Raji (cell line): Measurements from ENCODE around the gene STIM1.

Source experiments
- POLR2A ChIP-seq: IDR thresholded peaks from 2 replicates; pipeline ENCODE4 v1.6.1; 2011; ENCODE audit warnings: low read depth, low read length, control low read depth; ENCODE audit not compliant: insufficient read depth

The STIM1 gene

GRCh38 chr11:3955299-3955665 is 99.8 kb downstream of the STIM1 start:
- TF ChIP-seq POLR2A, result no peak

DNA sequence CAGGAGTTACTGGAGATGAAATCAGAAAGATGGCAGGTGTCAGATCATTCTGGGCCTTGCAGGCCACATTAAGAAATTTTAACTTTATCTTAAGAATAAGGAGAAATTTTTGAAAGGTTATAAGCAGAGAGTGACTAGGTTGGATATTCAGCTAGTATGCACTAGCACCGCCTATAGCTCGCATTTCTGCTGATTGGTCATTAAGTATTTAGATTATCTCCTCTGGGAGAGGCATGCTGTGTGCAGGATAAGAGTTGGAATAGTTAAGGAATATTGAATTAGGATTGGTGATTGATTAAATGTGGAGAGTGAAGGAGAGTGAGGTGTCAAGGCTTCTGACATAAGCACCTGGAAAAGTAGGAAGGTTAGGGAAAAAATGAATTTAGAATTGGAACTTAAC is 100.6 kb downstream of the STIM1 start:
- no peak for TF ChIP-seq POLR2A

DNA sequence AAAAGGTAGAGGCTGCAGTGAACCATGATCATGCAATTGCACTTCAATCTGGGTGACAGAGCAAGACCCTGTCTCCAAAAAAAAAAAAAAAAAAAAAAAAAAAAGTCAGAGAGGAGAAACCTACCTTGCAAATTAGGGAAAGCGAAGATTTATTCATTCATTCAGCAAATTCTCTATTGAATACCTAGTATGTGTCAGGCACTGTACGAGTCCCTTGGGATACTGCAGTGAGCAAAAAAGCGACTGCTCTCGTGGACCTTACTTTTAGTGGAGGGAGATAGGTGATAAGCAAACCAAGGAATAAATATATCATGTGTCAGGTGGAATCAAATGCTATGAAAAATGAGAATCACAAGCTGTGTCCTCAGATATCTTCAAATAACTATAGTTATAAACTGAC is 101.3 kb downstream of the STIM1 start:
- no peak for TF ChIP-seq POLR2A

DNA sequence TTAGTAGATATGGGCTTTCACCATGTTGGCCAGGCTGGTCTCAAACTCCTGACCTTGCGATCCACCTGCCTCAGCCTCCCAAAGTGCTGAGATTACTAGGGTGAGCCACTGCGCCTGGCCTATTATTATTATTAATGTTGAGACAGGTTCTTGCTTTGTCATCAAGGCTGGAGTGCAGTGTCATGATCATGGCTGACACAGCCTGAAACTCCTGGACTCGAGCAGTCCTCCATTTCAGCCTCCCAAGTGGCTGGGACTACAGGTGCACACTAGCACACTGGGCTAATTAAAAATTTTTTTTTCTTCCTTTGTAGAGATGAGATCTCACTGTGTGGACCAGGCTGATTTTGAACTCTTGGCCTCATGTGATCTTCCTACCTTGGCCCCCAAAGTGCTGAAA is 102.0 kb downstream of the STIM1 start:
- TF ChIP-seq POLR2A, result no peak

DNA sequence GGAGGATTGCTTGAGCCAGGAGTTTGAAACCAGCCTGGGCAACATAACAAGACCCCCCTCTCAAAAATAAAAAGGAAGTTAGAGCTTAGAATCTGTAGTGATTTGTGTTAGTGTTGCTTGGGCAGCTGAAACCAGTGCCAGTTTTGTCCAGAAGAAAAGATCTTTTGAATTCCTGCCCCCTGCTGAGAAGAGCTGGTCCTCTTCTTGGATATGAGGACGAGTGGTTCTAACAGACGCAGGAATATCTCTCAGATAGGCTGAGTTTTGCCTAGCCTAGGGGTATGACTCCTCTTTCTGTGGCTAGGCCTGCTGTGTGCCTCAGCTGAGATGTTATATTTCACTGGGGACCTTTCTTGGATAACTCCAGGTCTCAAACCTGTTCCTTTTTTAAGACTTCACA is 102.8 kb downstream of the STIM1 start:
- no peak for TF ChIP-seq POLR2A

DNA sequence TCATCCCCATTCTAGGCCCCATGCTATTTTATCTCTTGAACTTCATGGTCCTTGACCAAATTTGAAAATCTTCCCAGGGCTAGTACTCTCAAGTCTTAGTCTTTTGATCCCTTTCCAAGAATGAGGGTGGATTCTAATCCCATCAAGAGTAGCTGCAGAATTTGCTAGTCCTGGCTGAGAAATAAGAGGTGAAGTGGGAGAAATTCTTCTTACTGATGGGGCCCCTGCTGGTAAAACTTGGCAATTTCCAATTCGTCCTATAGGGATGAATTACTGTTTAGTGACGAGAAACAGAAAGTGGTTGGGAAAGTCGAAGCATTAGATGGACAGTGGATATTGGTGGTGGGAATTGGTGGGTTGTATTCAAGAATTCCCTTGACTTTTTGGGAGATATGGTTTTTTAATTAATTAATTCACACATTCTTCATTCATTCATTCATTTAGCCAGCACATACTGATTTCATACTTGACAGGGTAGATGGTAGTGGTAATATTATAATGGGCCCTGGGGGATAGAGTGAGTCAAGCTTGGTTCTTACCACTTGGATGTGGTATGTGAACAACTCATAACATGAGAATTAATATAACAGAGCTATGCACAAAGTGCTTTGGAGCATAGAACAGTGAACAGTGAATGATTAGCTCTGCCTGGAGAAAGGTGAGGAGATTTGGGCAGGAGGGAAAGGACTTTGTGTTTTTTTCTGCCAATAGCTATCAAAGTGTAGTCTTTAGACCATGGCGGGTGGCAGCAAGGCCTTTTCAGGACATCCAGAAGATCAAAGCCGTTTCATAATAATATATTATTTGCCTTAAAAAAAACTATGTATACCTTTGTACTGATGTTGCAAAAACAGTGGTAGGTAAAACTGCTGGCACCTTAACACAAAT is 103.8 kb downstream of the STIM1 start:
- TF ChIP-seq POLR2A, result no peak

GRCh38 chr11:3959903-3960265 is 104.4 kb downstream of the STIM1 start:
- TF ChIP-seq POLR2A, result no peak

- TF ChIP-seq POLR2A, result no peak
Observed at GRCh38 chr11:3962406-3962840, 107.0 kb downstream of the STIM1 start.

- TF ChIP-seq POLR2A, result no peak
Observed at GRCh38 chr11:3964056-3964455, 108.6 kb downstream of the STIM1 start.

DNA sequence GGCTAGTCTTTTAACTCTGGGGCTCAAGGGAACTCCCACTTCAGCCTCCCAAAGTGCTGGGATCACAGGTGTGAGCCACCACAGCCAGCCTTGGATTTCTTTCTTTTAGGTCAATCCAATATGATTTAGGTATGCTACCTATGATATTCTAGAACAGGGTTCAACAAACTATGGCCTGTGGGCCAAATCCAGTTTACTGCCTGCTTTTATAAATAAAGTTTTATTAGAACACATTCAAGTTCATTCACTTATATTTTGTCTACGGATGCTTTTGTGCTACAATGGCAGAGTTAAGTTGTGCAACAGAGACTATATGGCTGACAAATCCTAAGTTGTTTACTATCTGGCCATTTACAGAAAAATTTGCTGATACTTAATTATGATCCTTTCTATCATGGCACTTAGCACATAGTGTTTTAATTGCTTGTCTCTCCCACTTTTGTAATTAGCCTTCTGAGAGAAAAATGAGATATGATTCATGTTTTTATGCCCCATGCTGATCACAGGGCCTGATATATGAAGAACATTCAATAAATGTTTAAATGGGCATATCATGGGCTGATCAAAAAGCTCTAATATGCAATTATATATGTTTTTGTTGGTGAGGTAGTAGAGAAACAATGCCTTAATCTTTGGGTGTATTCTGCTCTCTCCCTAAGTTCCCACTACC is 109.6 kb downstream of the STIM1 start:
- no peak for TF ChIP-seq POLR2A

GRCh38 chr11:3967695-3968094 is 112.2 kb downstream of the STIM1 start:
- no peak for TF ChIP-seq POLR2A

- no peak for TF ChIP-seq POLR2A
Observed at GRCh38 chr11:3969200-3969599, 113.7 kb downstream of the STIM1 start.

GRCh38 chr11:3969613-3970012 is 114.1 kb downstream of the STIM1 start:
- no peak for TF ChIP-seq POLR2A

- TF ChIP-seq POLR2A, result no peak
Observed at GRCh38 chr11:3970108-3970507, 114.6 kb downstream of the STIM1 start.

GRCh38 chr11:3971756-3972404 is 116.4 kb downstream of the STIM1 start:
- no peak for TF ChIP-seq POLR2A

- no peak for TF ChIP-seq POLR2A
Observed at GRCh38 chr11:3972431-3972830, 117.0 kb downstream of the STIM1 start.
